ENCODE data around the gene NUCB1. TPM values are rescaled to one million over a fixed set of nuclear protein-coding genes. Genes with fewer than 3 reads are reported as not detected.

The NUCB1 gene
- polyA plus RNA-seq, 3 donors: 117 to 394 (median 178) TPM

DNA sequence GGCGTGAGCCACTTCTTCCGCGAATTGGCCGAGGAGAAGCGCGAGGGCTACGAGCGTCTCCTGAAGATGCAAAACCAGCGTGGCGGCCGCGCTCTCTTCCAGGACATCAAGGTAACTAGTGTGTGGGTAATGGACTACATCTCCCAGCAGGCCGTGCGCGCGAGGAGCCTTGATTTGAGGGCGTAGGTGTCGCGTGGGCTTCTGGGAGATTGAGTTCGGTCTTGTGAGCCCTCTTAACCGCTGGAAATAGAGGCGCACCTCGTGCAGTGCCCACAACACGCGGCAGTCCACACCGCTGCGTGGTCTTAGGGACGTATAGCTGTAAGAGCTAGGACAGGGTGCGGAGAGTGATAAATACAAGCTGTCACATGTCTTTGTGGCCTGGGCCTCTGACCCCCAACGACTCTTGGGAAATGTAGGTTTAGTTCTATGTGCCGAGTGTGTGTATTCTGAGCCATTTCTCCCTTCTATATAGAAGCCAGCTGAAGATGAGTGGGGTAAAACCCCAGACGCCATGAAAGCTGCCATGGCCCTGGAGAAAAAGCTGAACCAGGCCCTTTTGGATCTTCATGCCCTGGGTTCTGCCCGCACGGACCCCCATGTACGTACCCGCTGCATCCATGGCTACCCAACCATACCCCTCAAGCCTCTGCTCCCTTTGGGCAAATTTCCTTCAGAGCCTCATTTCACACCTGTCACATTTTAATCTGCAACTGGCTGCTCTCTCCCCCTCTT is 65.9 kb downstream of the NUCB1 start:
- WGBS, 3 donors: 9 to 11% (median 10%) methylated on average over 36 of the region's 36 CpGs
- H3K27ac ChIP-seq (ENCODE audit: low read depth, low read length): no peak overlapping the region

DNA sequence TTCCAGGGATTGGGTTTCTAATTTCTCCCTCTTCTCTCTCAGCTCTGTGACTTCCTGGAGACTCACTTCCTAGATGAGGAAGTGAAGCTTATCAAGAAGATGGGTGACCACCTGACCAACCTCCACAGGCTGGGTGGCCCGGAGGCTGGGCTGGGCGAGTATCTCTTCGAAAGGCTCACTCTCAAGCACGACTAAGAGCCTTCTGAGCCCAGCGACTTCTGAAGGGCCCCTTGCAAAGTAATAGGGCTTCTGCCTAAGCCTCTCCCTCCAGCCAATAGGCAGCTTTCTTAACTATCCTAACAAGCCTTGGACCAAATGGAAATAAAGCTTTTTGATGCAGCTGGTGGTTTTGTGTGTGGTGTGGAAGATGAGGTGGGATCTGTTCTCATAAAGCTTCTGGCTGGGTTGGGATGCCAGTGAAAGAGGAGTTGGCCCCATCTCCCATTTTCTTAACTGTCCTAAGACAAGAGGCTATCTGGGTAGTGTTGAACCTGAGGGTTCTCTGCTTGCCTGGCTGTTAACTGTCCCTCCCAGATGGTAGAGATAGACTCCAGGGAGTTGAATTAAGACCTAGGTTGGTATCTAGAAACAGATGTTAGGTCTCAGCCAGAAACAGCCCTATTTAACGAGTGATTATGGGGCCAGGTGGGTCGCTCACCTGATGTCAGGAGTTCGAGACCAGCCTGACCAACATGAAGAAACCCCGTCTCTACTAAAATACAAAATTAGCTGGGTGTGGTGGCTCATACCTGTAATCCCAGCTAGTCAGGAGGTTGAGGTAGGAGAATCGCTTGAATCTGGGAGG is 66.6 kb downstream of the NUCB1 start:
- no peak overlapping the region for H3K27ac ChIP-seq (ENCODE audit: low read depth, low read length)
- 78 to 89% (median 80%) methylated on average over 10 of the region's 10 CpGs for WGBS, 3 donors

- WGBS, 3 donors: 67 to 88% (median 67%) methylated on average over 14 of the region's 14 CpGs
These were observed 67.5 kb downstream of the NUCB1 start for GRCh38 chr19:48967346-48968178.

DNA sequence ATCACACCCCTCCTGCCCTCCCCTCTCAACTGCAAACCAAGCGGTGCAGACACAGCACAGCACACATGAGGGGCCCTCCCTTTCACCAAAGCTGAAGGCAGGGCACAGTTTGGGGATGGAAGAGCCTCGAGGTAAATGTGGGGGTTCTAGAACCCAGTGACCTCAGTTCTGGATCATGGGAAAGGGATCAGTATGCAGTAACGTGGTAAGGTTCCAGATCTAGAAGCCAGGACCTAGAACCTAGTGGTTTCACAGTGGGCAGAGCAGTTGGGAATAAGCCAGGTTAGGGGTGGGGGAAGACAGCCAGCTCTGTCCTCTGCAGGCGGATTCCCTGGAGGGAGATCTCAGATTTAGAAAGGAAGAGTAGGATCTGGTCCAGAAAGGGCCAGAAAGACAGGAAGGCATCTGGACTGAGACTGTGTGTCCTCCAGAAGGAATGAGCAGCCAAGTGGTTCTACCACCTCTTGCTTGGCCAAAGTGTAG is 68.1 kb downstream of the NUCB1 start:
- WGBS, 3 donors: 54 to 64% (median 60%) methylated on average over 4 of the region's 4 CpGs
- H3K27ac ChIP-seq (ENCODE audit: low read depth, low read length): no peak overlapping the region

More at GRCh38 chr19:48967346-48968178, 67.5 kb downstream of the NUCB1 start:
- H3K27ac ChIP-seq (ENCODE audit: low read depth, low read length): no peak overlapping the region

- 79 to 84% (median 82%) methylated on average over 15 of the region's 15 CpGs for WGBS, 3 donors
- H3K27ac ChIP-seq (ENCODE audit: low read depth, low read length): no peak overlapping the region
These were observed 68.7 kb downstream of the NUCB1 start for GRCh38 chr19:48968813-48969218.

DNA sequence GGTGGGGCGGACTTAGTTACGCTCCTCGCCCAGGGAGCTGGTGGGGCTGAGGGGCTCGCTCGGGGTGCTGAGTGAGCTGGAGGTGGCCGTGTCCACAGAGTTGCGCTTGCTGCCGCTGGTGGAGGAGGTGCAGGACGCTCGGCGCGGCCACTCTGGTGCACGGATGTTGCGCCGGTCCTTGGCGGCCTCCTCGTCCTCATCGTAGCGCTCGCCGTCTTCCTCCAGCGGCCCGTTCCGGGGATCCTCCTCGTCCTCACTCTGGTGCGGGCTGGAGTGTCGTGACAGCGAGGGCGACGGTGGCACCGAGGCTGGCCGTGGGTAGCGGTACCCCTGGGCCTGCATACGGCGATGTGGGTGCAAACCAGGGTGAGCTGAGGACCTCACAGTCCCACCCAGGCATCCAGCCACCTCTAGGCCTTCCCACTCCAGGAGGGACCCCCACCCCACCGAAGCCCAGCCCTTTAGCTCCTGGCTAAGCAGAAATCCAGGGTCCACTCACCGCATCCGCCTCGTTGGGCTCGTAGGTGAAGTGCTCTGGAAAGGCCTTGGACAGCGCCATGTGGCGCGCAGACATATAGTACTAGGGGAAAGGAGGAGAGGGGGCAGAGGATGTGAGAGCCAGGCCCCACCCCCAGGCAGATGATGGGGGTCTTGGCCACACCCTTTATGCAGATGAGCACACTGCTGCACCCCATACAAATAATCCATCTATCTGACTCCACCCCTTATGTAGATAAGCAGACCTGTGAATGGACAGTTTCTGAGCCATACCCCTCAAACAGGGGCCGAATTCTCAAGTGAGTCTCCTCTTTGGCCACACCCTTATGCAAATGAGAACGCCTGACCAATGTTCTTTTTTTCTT is 69.4 kb downstream of the NUCB1 start:
- no peak overlapping the region for H3K27ac ChIP-seq (ENCODE audit: low read depth, low read length)
- 94 to 95% (median 95%) methylated on average over 42 to 45 of the region's 45 CpGs for WGBS, 3 donors

DNA sequence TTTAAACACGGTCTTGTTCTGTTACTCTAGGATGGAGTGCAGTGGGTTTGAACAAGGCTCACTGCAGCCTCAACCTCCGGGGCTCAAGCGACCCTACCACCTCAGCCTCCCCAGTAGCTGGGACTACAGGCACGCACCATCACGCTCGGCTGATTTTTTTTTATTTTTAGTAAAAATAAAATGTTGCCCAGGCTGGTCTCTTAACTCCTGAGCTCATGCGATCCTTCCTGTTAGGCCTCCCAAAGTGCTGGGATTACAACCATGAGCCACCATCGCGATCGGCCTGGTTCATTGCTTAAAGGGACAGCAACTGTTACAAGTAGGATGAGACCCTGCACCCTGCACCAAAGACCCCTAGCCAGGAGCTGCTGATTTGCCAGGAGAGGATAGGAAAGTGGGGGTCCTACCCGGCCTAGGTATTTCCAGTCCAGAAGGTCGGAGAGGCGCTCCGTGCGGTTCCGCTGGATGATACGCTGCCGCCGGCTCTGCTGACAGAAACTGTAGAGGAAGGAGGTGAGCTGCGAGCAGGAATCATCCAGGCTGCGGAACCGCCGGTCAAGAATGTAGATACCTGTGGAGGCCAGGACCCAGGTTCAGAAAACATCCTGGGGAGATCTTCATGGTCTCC is 70.1 kb downstream of the NUCB1 start:
- WGBS, 3 donors: 90 to 92% (median 92%) methylated on average over 23 of the region's 23 CpGs
- H3K27ac ChIP-seq (ENCODE audit: low read depth, low read length): no peak overlapping the region

GRCh38 chr19:48970923-48971395 is 70.8 kb downstream of the NUCB1 start:
- no peak overlapping the region for H3K27ac ChIP-seq (ENCODE audit: low read depth, low read length)
- 19 to 21% (median 19%) methylated on average over 19 of the region's 19 CpGs for WGBS, 3 donors

Other genes with a start within 250 kb of the NUCB1 start
- gene NTN5, start 227.3 kb upstream of the NUCB1 start, polyA plus RNA-seq: under 1 TPM in 2 of 3 donors, not detected in 1; 0.23 to 0.27 TPM
- 1 to 10 TPM; 1.5 to 7.1 (median 3.2) TPM for gene FUT2, start 204.3 kb upstream of the NUCB1 start, polyA plus RNA-seq
- gene MAMSTR, start 180.6 kb upstream of the NUCB1 start, polyA plus RNA-seq: 1 to 10 TPM in 2 of 3 donors, under 1 TPM in 1; 0.86 to 2.2 (median 1.3) TPM
- gene RASIP1, start 159.7 kb upstream of the NUCB1 start, polyA plus RNA-seq: 10 to 100 TPM in 2 of 3 donors, 1 to 10 TPM in 1; 8.9 to 58.3 (median 34.8) TPM
- 1 to 10 TPM in 1 of 3 donors, under 1 TPM in 2; 0.66 to 1.6 (median 0.68) TPM for gene IZUMO1, start 153.4 kb upstream of the NUCB1 start, polyA plus RNA-seq
- gene FUT1, start 147.7 kb upstream of the NUCB1 start, polyA plus RNA-seq: 1 to 10 TPM; 2.7 to 4.8 (median 3.5) TPM
- gene FGF21, start 144.8 kb upstream of the NUCB1 start, polyA plus RNA-seq: not detected
- gene BCAT2, start 89.3 kb upstream of the NUCB1 start, polyA plus RNA-seq: 10 to 100 TPM; 44.9 to 58.9 (median 47.6) TPM
- 10 to 100 TPM in 1 of 3 donors, 1 to 10 TPM in 2; 1.9 to 10.7 (median 4.6) TPM for gene HSD17B14, start 63.8 kb upstream of the NUCB1 start, polyA plus RNA-seq
- gene PLEKHA4, start 31.7 kb upstream of the NUCB1 start, polyA plus RNA-seq: 100 to 1,000 TPM in 1 of 3 donors, 10 to 100 TPM in 1, 1 to 10 TPM in 1; 7.3 to 127 (median 20.6) TPM
- gene PPP1R15A, start 27.9 kb upstream of the NUCB1 start, polyA plus RNA-seq: 100 to 1,000 TPM in 2 of 3 donors, 10 to 100 TPM in 1; 18.7 to 240 (median 197) TPM
- gene TULP2, start 1.6 kb upstream of the NUCB1 start, polyA plus RNA-seq: under 1 TPM in 2 of 3 donors, not detected in 1; 0.08 to 0.09 TPM
- under 1 TPM in 1 of 3 donors, not detected in 2; 0.30 TPM for gene DHDH, start 33.4 kb downstream of the NUCB1 start, polyA plus RNA-seq
- 10 to 100 TPM; 24.4 to 71.2 (median 39.9) TPM for gene BAX, start 54.6 kb downstream of the NUCB1 start, polyA plus RNA-seq
- gene FTL, start 65.0 kb downstream of the NUCB1 start, polyA plus RNA-seq: over 10,000 TPM in 1 of 3 donors, 1,000 to 10,000 TPM in 2; 1,172 to 18,296 (median 6,752) TPM
- gene GYS1, start 93.0 kb downstream of the NUCB1 start, polyA plus RNA-seq: 10 to 100 TPM; 20.1 to 73.8 (median 31.2) TPM
- gene RUVBL2, start 93.6 kb downstream of the NUCB1 start, polyA plus RNA-seq: 10 to 100 TPM; 44.6 to 65.0 (median 50.0) TPM
- gene LHB, start 116.8 kb downstream of the NUCB1 start, polyA plus RNA-seq: under 1 TPM in 2 of 3 donors, not detected in 1; 0.36 to 0.62 TPM
- gene CGB3, start 124.0 kb downstream of the NUCB1 start, polyA plus RNA-seq: not detected
- not detected for gene CGB2, start 131.6 kb downstream of the NUCB1 start, polyA plus RNA-seq
- gene CGB1, start 136.6 kb downstream of the NUCB1 start, polyA plus RNA-seq: not detected
- gene CGB5, start 143.5 kb downstream of the NUCB1 start, polyA plus RNA-seq: 1 to 10 TPM in 1 of 3 donors, not detected in 2; 1.1 TPM
- not detected for gene CGB8, start 148.8 kb downstream of the NUCB1 start, polyA plus RNA-seq
- 1 to 10 TPM in 1 of 3 donors, under 1 TPM in 1, not detected in 1; 0.12 to 1.0 TPM for gene CGB7, start 157.4 kb downstream of the NUCB1 start, polyA plus RNA-seq
- gene NTF4, start 164.5 kb downstream of the NUCB1 start, polyA plus RNA-seq: under 1 TPM in 1 of 3 donors, not detected in 2; 0.09 TPM
- under 1 TPM in 1 of 3 donors, not detected in 2; 0.03 TPM for gene KCNA7, start 172.4 kb downstream of the NUCB1 start, polyA plus RNA-seq
- gene SNRNP70, start 185.1 kb downstream of the NUCB1 start, polyA plus RNA-seq: 100 to 1,000 TPM; 170 to 188 (median 186) TPM
- 10 to 100 TPM in 1 of 3 donors, 1 to 10 TPM in 2; 4.3 to 12.9 (median 6.6) TPM for gene LIN7B, start 214.1 kb downstream of the NUCB1 start, polyA plus RNA-seq
- 1 to 10 TPM in 2 of 3 donors, not detected in 1; 1.5 to 5.1 TPM for gene C19orf73, start 218.8 kb downstream of the NUCB1 start, polyA plus RNA-seq
- gene PPFIA3, start 219.2 kb downstream of the NUCB1 start, polyA plus RNA-seq: 10 to 100 TPM in 1 of 3 donors, 1 to 10 TPM in 2; 8.5 to 20.1 (median 8.9) TPM

All from adipose tissue (tissue), 3 donors.